GM12878 (cell line): ENCODE data around the gene MICALL1. TPM values are rescaled to one million over a fixed set of nuclear protein-coding genes. Genes with fewer than 3 reads are reported as not detected.
A peak's percentile ranks its signal among the peaks of the same experiment; 100 is the strongest.

Experiments
- ATAC-seq: fragments of 200-7000 bp; cut with Tn5 transposase; 3 replicates; pipeline ENCODE4 v1.9.1; 2020; ENCODE audit warnings: mild to moderate bottlenecking, moderate library complexity
- BruUV-seq: library from RNA; stranded (reverse); fragments of 400-500 nt; replicated peaks from 2 replicates; lab custom pipeline; 2021; lab: Mats Ljungman, UMichigan
- CTCF ChIA-PET: fragments of 300-600 bp; sonication (Branson Sonifier 250); formaldehyde crosslinking; extraction: SDS; loops from one replicate; lab custom pipeline; 2021; ENCODE audit warnings: inconsistent platforms; lab: Yijun Ruan, JAX
- POLR2A ChIA-PET: fragments of 350-600 bp; formaldehyde crosslinking; extraction: SDS; loops from one replicate; lab custom pipeline; 2021; ENCODE audit warnings: inconsistent platforms; lab: Charles Lee
- RAD21 ChIA-PET: fragments of 300-600 bp; sonication (Branson Sonifier 250); formaldehyde crosslinking; loops from one replicate; lab custom pipeline; 2023; ENCODE audit warnings: antibody characterized with exemption; ENCODE audit not compliant: unreplicated experiment; lab: Charles Lee
- SMC1A ChIA-PET: fragments of 300-600 bp; sonication (Branson Sonifier 250); formaldehyde crosslinking; loops from one replicate; lab custom pipeline; 2023; ENCODE audit not compliant: unreplicated experiment, uncharacterized antibody; lab: Charles Lee
- DNase-seq: peaks from one replicate; pipeline ENCODE4 v3.0.0-alpha.2; 2011; ENCODE audit warnings: low read depth, low spot score
- FAIRE-seq: peaks from 3 replicates; lab custom pipeline; 2011; peaks lifted over from hg19 to GRCh38; lab: Jason Lieb, UNC
- H2AFZ ChIP-seq: 2 replicates; pipeline ENCODE4 v1.6.0; 2011; ENCODE audit warnings: low read depth, low read length, control low read depth; ENCODE audit not compliant: control insufficient read depth
- H3K27ac ChIP-seq: 2 replicates; pipeline ENCODE4 v1.5.1; 2011; ENCODE audit warnings: control low read depth; ENCODE audit not compliant: control insufficient read depth, insufficient read depth
- H3K27me3 ChIP-seq, 2 experiments: replicated peaks in 1 of 2; 2 replicates each; pipeline versions ENCODE4 v1.6.0 to v1.6.1; 2011; ENCODE audit warnings: low read length in 1 of 2; ENCODE audit not compliant: control insufficient read depth in 2 of 2, insufficient read depth in 2 of 2
- H3K36me3 ChIP-seq, 2 experiments: 2 replicates each; pipeline ENCODE4 v1.5.1; 2011; ENCODE audit warnings: low read length in 1 of 2; ENCODE audit not compliant: control insufficient read depth in 2 of 2, insufficient read depth in 2 of 2
- H3K4me1 ChIP-seq: 2 replicates; pipeline ENCODE4 v1.6.1; 2011; ENCODE audit warnings: mild to moderate bottlenecking, low read length, moderate library complexity, mixed read lengths; ENCODE audit not compliant: control insufficient read depth, insufficient read depth
- H3K4me2 ChIP-seq: 2 replicates; pipeline ENCODE4 v1.6.0; 2011; ENCODE audit warnings: control low read depth; ENCODE audit not compliant: control insufficient read depth, insufficient read depth
- H3K4me3 ChIP-seq: fragments of 200-600 bp; sonication (generic); 2 replicates; pipeline ENCODE4 v1.5.1; 2016
- H3K79me2 ChIP-seq: 2 replicates; pipeline ENCODE4 v1.6.0; 2011; ENCODE audit warnings: low read length; ENCODE audit not compliant: control insufficient read depth, insufficient read depth
- H3K9ac ChIP-seq: 2 replicates; pipeline ENCODE4 v1.8.0; 2011; ENCODE audit warnings: low read length, control low read depth, mixed read lengths; ENCODE audit not compliant: control insufficient read depth, insufficient read depth
- H3K9me3 ChIP-seq: replicated peaks from 3 replicates; pipeline ENCODE4 v1.5.1; 2011; ENCODE audit warnings: mild to moderate bottlenecking, low read length; ENCODE audit not compliant: control insufficient read depth, insufficient read depth
- H4K20me1 ChIP-seq: 2 replicates; pipeline ENCODE4 v1.6.0; 2011; ENCODE audit not compliant: control insufficient read depth, insufficient read depth
- HCFC1 ChIP-seq: fragments of 150-350 bp; IDR thresholded peaks from 2 replicates; pipeline ENCODE4 v1.6.1; 2014; ENCODE audit warnings: low read length
- PAX8 ChIP-seq: fragments of 450-650 bp; IDR thresholded peaks from 2 replicates; pipeline ENCODE4 v1.6.1; 2017; ENCODE audit warnings: mild to moderate bottlenecking, moderate library complexity
- SMARCA5 ChIP-seq: fragments of 450-650 bp; IDR thresholded peaks from 2 replicates; pipeline ENCODE4 v1.6.1; 2017; ENCODE audit warnings: mild to moderate bottlenecking
- SMC3 ChIP-seq: IDR thresholded peaks from 2 replicates; pipeline ENCODE4 v1.6.1; 2011; ENCODE audit warnings: low read length, improper control_type of control experiment, borderline replicate concordance
- YY1 ChIP-seq: IDR thresholded peaks from 2 replicates; pipeline ENCODE4 v1.6.1; 2011; ENCODE audit warnings: low read depth, mild to moderate bottlenecking, low read length
- ZBTB40 ChIP-seq: fragments of 450-650 bp; IDR thresholded peaks from 2 replicates; pipeline ENCODE4 v1.6.1; 2016; ENCODE audit warnings: mild to moderate bottlenecking, moderate library complexity, borderline replicate concordance
- WGBS: methylation state at CpG from one replicate; pipeline ENCODE4 v1.1.6; 2016; ENCODE audit warnings: low lambda C conversion rate; ENCODE audit not compliant: insufficient replicate concordance, insufficient coverage; ENCODE audit errors: missing lambda C conversion rate; 5-methylcytosine and 5-hydroxymethylcytosine counted together
- in situ Hi-C: fragments of 300-500 bp; cut with MboI; formaldehyde crosslinking; loops from 9 replicates; pipeline ENCODE4 v1.14.3; 2018; ENCODE audit warnings: mixed read lengths
- intact Hi-C: fragments of 100-400 bp; cut with micrococcal nuclease; formaldehyde crosslinking; loops from one replicate; pipeline ENCODE4 v1.14.2; 2022; ENCODE audit not compliant: unreplicated experiment
- polyA plus RNA-seq, 11 experiments: library from polyadenylated mRNA; depleted of rRNA in 4 of 11; unstranded in 6 of 11; stranded (reverse) in 5 of 11; fragments of >200 nt; fragmentation: Nextera tagmentation in 4 of 11; fragmentation: Illumina TruSeq in 1 of 11; extraction: Ambion mirVana in 4 of 11; extraction: Trizol in 1 of 11; gene quantifications; 1 replicate in 1 of 11; 2 replicates in 10 of 11; pipeline versions ENCODE4 v1.2.1 to v1.2.3, GENCODE V29; 2011 to 2016; ENCODE audit warnings: inconsistent platforms in 2 of 11, missing spikeins in 2 of 11, low read depth in 1 of 11
- total RNA-seq, 4 experiments: library from RNA; depleted of rRNA in 3 of 4; stranded (reverse); fragments of >200 nt in 3 of 4; fragmentation: Illumina TruSeq in 1 of 4; extraction: Trizol in 1 of 4; gene quantifications; 2 replicates each; pipeline versions ENCODE4 v1.2.1 to v1.2.3, GENCODE V29; 2013 to 2021
- TF ChIP-seq, protein P1 (sequence below), 3 experiments: IDR thresholded peaks in 2 of 3; conservative IDR thresholded peaks in 1 of 3; 2 replicates each; pipeline ENCODE4 v1.5.1; 2011; ENCODE audit warnings: low read depth in 3 of 3, low read length in 3 of 3, mild to moderate bottlenecking in 3 of 3, control low read depth in 2 of 3, moderate library complexity in 2 of 3, inconsistent platforms in 1 of 3, mixed read lengths in 1 of 3; ENCODE audit not compliant: control insufficient read depth in 2 of 3, insufficient read depth in 1 of 3; ENCODE audit errors: extremely low read depth in 1 of 3

Gene MICALL1
- total and polyA plus RNA-seq, 10 of the 15 experiments (the other 5 are each of a cell fraction or from before 2014, with no cell fraction given) = 0.72 to 30.7 (median 7.8) TPM

DNA sequence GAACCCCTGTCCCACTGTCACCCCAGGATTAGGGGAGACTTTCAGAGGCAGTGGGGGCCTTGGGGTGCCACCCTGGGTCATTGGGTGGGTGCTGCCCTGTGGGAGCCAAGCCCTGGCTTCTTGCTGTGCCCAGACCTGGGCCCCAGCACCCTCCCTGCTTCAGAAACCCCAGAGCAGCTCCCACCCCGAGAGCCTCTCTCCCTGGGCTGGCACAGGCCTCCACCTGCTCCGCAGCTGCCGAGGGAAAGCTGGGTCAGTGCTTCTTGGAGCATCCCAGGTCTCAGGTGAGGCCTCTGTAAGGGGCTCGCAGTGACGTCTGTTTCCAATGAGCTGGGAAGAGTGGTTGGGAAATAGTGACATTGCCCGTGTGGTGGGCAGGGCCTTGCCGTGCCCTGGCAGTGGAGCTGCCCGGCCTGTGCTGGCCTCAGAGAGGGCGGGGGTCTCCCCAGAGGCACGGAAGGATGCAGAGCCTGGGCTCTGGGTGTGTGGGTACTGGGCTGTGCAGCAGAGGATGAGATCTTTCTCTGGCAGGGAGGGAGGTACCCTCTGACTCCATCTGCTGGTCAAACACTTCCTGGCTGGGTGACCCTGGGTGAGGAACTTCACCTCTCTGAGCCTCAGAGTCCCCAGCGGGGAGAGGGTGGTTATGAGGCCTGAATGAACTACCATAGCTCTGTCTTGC is 24.3 kb downstream of the MICALL1 start:
- ChIA-PET RAD21 (no interaction called here), CTCF (interaction anchor here (1.2 to 1.9 kb wide), 4 partner anchors 34 to 114 kb away, joined by 3 to 9 read pairs (median 5); no protein-coding TSS in a partner anchor), SMC1A (interaction anchor here (1.4 kb wide), 1 partner anchor 34 kb away, joined by 3 read pairs; no protein-coding TSS in a partner anchor), POLR2A (no interaction called here)
- Histone ChIP-seq H3K79me2 (no peaks in the 10 kb centered on the region), H3K9me3 (no peaks in the 10 kb centered on the region), H3K36me3 (peaks cover 0 to 9% of the 10 kb centered on the region in 2 experiments; a peak in 3 of 4 replicates), H3K27ac (no peak overlapping the region), H3K4me1 (peaks cover 10% of the 10 kb centered on the region), H4K20me1 (no peaks in the 10 kb centered on the region), H3K4me3 (no peak overlapping the region), H2AFZ (no peak overlapping the region), H3K27me3 (no peaks in the 10 kb centered on the region), H3K4me2 (no peak overlapping the region), H3K9ac (no peak overlapping the region)
- TF ChIP-seq, protein P1, sequence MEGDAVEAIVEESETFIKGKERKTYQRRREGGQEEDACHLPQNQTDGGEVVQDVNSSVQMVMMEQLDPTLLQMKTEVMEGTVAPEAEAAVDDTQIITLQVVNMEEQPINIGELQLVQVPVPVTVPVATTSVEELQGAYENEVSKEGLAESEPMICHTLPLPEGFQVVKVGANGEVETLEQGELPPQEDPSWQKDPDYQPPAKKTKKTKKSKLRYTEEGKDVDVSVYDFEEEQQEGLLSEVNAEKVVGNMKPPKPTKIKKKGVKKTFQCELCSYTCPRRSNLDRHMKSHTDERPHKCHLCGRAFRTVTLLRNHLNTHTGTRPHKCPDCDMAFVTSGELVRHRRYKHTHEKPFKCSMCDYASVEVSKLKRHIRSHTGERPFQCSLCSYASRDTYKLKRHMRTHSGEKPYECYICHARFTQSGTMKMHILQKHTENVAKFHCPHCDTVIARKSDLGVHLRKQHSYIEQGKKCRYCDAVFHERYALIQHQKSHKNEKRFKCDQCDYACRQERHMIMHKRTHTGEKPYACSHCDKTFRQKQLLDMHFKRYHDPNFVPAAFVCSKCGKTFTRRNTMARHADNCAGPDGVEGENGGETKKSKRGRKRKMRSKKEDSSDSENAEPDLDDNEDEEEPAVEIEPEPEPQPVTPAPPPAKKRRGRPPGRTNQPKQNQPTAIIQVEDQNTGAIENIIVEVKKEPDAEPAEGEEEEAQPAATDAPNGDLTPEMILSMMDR (IDR thresholded peaks at IDR 0.05 in 2 of 3, conservative IDR thresholded peaks at IDR 0.05 in 1 of 3; ENCODE audit: control insufficient read depth in 2 of 3, extremely low read depth in 1 of 3, insufficient read depth in 1 of 3, low read depth in 3 of 3, low read length in 3 of 3) = peak; percentile 40 to 50 (median 48)
- TF ChIP-seq HCFC1 (no peak), ZBTB40 (no peak), PAX8 (no peak), SMC3 (peak; percentile 18; the same call in 1 of the 2 replicates), YY1 (no peak), SMARCA5 (peak; percentile 93)
- ATAC-seq = peak; percentile 65
- no peak for DNase-seq
- in situ Hi-C loops = no loop called here
- intact Hi-C loops = loop anchor here (5.0 to 10.0 kb wide), 3 partner anchors 43 to 396 kb away; no protein-coding TSS in a partner anchor
- no peak for FAIRE-seq
- BruUV-seq = no TSS peak
- 56% methylated on average over 11 of the region's 11 CpGs for WGBS
